Prostate gland (tissue), 2 donors: ENCODE measurements around the gene SCNN1G.

Source experiments
- CTCF ChIP-seq, 4 experiments: fragments of 200-600 bp in 2 of 4; fragments of 450-650 bp in 2 of 4; sonication (generic) in 2 of 4; IDR thresholded peaks; 1 replicate in 3 of 4; 2 replicates in 1 of 4; pipeline ENCODE4 v1.5.1; 2016 to 2019; ENCODE audit warnings: antibody characterized with exemption in 4 of 4, mild to moderate bottlenecking in 2 of 4, moderate library complexity in 2 of 4
- POLR2A ChIP-seq: fragments of 450-650 bp; IDR thresholded peaks from one replicate; pipeline ENCODE4 v1.6.1; 2016; ENCODE audit warnings: antibody characterized with exemption, mild to moderate bottlenecking
- POLR2AphosphoS5 ChIP-seq: sonication (generic); formaldehyde crosslinking; IDR thresholded peaks from one replicate; pipeline ENCODE4 v1.6.1; 2017; ENCODE audit warnings: antibody characterized with exemption

DNA sequence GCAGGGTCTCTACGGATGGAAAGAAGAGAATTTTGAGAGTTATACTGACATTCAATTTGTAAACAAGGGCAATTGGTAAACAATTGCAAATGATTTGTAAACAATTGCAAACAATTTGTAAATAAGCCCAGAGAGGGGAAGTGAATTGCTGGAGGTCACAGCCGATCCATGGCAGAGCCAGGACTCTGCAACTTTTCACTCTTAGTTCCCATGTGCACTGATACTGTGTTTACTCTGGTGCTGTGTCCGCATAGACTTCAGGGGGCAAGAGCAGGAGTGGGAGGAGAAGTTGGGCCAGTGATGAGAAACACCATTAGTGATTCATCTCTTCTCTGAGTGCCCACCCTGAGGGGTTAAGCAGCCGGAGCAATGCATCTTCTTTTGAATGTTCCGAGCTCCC lies 14.0 kb downstream of the SCNN1G start:
- TF ChIP-seq CTCF (IDR thresholded peaks at IDR 0.05): no peak
- no peak for TF ChIP-seq POLR2A
- no peak for TF ChIP-seq POLR2AphosphoS5
